Inflammatory macrophage treated with lipopolysaccharide for 1 hour (primary cell): Measurements from ENCODE around the gene CALCOCO2.
A peak's percentile ranks its signal among the peaks of the same experiment; 100 is the strongest.
"Not testable (repeated sequence)": the region's sequence is repeated elsewhere in the genome, so short reads cannot be mapped to it uniquely, and the experiment has no call there.

Experiments
- DNase-seq, 2 donors: peaks; one replicate each; pipeline ENCODE4 v3.0.0-alpha.2; 2020 to 2022

Gene CALCOCO2

GRCh38 chr17:48825446-48826381 lies 5.1 kb upstream of the CALCOCO2 start:
- peak; percentile 23 to 55 for DNase-seq

DNA sequence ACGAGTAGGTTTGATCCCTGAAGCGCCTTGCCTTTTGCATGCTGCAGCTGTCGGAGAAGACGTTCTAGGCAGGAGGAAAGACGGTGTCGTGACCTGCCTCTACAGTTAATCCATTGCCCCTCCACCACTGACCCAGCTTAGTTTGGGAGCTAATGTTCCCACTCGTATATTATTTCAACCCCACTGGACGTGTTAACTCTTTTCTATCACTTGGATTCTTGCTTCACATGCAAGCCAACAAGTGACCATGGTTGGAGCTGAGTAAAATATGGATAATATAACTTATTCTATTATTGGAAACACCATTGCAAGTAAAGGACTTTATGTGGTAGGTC lies 681 bp downstream of the CALCOCO2 start:
- no peak for DNase-seq

DNA sequence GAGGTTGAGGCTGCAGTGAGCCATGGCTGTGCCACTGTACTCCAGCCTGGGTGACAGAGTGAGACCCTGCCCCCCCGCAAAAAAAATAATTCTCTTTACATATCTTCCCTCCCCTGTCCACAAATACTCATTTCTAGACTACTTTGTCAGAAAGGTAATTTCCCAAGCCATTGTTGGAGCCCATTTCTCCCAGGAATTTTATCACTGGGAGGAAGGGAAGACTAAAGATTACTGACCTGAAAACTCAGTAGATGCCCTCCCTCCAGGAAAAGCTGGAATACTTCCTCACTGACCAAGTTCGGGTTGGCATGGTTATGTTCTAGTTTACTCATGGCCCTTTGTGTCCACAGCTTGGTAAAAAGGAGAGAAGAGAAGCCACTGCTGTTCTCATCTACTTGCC lies 4.1 kb downstream of the CALCOCO2 start:
- no peak for DNase-seq

GRCh38 chr17:48835971-48836370 lies 5.1 kb downstream of the CALCOCO2 start:
- DNase-seq: no peak

- DNase-seq: peak in 1 of 2 donors; percentile 24
These were observed 6.6 kb downstream of the CALCOCO2 start for GRCh38 chr17:48837458-48837857.

DNA sequence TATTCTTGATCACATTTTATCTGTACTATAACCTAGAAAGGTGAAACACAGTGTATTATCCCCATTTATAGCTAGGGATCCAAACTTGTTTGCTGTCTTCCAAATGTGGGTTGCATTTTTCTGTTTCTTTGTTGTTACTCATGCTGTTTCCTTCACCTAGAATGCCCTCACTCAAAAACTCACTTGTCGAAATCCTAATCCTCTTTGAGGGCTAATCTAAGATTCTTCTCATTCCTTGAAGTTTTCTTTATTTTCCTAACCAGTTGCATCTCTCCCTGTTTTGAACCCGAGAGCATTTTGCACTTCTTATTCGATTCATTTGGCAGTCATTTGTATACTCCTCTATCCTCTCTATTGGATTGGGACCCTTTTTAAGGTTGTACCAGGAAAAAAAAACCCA lies 9.6 kb downstream of the CALCOCO2 start:
- DNase-seq: no peak

DNA sequence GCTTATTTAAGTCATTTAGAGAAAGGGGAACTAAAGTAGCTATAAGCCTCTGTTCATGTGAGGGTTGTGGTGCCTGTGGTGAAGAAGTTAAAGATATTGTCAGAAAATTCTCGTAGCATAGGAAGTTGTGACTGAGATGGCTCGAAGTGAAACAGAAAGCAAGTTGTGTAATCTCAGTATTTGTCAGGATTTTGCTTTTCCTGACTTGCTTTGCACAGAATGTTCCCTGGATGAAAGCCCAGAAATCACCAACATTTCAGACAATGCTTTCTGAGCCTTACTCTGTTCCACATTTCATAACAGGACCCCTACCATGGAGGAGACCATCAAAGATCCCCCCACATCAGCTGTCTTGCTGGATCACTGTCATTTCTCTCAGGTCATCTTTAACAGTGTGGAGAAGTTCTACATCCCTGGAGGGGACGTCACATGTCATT lies 10.6 kb downstream of the CALCOCO2 start:
- peak; percentile 80 to 84 for DNase-seq

- no peak for DNase-seq
These were observed 11.9 kb downstream of the CALCOCO2 start for GRCh38 chr17:48842746-48843145.

GRCh38 chr17:48843187-48843900 lies 12.5 kb downstream of the CALCOCO2 start:
- DNase-seq: no peak

DNA sequence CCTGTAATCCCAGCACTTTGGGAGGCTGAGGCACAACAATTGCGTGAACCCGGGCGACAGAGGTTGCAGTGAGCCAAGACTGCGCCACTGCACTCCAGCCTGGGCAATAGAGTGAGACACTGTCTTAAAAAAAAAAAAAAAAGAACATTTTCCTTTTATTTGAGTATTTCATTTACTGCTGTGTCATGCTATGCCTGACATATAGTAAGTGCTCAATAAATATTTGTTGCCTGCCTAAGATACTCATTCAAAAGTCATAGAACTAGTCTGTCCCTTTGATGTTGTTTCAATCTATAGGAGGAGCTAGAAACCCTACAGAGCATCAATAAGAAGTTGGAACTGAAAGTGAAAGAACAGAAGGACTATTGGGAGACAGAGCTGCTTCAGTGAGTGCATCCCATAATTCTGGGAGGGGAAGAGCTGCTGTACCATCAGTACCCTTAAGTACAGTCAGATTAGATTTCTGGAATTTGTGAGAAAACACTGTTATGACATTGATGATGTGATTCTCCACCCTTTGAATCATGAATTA lies 20.0 kb downstream of the CALCOCO2 start:
- no peak for DNase-seq

GRCh38 chr17:48854774-48855476 lies 24.1 kb downstream of the CALCOCO2 start:
- DNase-seq: no peak

- DNase-seq: no peak
These were observed 25.4 kb downstream of the CALCOCO2 start for GRCh38 chr17:48856122-48856821.

DNA sequence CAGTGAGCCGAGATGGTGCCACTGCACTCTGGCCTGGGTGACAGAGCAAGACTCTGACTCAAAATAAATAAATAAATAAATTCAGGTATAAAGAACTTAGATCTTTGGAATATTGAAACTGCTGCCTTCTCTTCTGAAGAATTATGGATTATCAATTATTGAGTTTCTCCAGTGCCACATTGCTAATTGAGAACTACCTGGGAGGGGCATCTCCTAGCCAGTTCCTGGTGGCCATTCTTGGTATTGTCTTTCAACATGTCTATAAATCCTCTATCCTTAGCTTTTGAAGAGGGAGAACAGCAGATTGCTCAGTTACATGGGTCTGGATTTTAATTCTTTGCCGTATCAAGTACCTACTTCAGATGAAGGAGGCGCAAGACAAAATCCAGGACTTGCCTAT lies 29.2 kb downstream of the CALCOCO2 start:
- DNase-seq: no peak

DNA sequence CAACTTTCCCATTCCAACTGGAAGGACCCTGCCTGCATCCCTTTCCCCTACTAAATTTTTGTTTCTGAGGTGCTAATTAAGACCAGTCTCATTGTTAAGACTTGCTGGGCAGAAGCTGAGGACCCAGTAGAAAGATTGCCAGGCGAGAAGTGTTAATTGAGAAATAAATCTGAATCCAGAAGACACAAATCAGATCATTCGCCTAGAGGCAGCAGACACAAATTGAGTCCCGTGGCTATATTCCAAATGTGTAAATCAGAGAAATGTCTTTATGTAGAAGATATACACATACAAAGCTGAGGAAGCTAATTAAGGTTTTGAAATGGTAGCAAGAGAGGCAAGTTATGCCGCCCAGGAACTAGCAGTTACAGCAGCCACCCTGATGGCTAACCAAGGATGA lies 29.6 kb downstream of the CALCOCO2 start:
- no peak for DNase-seq

DNA sequence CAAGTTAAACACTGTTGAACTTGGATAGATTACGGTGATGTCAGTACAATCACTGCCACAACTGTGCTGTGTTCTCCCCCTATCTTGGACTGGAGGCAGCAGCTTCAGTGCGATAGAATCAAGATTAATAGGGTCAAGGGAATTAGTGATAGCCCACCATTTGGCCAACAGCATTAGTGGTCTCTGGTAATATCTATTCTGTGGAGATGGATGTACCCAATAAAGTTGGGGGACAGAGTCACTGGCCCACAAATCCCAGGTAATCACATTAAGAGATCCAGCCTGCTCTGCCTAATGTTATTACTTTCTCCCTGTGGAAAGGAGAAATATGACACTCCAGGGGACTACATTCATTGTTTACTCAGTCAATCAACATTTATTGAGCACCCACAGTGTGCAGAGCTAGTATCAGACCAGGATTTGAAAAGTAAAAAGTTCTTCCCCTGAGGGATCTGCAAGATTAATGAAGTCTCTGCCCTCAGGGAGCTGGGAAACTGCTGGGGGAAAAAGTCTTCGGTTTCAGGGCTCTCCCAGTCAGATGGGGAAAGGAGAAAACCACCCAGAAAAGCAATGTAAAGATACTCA lies 38.2 kb downstream of the CALCOCO2 start:
- no peak for DNase-seq

DNA sequence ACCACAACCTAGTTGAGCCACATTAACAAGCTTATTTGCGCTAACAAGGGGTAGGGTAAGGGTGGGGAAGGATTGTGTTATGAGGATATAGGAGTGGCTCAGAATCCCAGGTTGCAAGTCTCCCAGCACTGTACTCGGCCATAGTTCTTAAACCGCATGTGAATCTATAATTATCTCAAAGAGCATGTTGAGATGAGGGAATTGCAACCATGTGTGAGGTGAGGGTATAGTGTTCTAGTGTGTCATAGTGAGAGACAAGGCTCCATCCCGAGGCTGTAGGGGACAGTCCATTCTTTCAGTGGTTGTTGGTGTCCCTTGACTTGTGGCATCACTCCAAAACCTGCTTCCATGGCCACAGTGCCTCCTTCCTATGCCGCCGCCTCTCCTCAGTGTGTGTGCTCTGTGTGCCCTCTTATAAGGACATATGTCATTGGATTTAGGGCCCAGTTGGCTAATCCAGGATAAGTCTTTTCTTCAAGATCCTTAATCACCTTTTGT lies 39.0 kb downstream of the CALCOCO2 start:
- DNase-seq: no peak

- DNase-seq: no peak
These were observed 40.3 kb downstream of the CALCOCO2 start for GRCh38 chr17:48871035-48871550.

- no peak for DNase-seq
These were observed 40.9 kb downstream of the CALCOCO2 start for GRCh38 chr17:48871551-48872351.

DNA sequence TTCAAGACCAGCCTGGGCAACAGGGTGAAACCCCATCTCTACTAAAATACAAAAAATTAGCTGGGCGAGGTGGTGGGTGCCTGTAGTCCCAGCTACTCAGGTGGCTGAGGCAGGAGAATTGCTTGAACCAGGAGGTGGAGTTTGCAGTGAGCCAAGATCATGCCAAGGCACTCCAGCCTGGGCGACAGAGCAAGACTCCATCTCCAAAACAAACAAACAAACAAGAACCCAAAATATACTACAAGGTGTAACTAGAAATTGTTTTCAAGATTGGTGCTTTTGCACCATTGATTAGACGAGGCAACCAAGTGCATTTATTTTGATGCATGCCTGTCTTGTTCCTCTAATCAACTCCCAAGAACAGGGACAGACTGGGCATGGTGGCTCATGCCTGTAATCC lies 41.6 kb downstream of the CALCOCO2 start:
- DNase-seq: not testable (repeated sequence)

GRCh38 chr17:48873209-48873608 lies 42.4 kb downstream of the CALCOCO2 start:
- DNase-seq: peak; percentile 36 to 39
